Measurements from ENCODE around the gene SLCO1A2.

Gene SLCO1A2

GRCh38 chr12:21219206-21219605 lies 115.5 kb downstream of the SLCO1A2 start:
- DNase-seq (ENCODE audit: low read depth, low spot score) = no peak
